ENCODE data around the gene GHRH.

Gene GHRH

DNA sequence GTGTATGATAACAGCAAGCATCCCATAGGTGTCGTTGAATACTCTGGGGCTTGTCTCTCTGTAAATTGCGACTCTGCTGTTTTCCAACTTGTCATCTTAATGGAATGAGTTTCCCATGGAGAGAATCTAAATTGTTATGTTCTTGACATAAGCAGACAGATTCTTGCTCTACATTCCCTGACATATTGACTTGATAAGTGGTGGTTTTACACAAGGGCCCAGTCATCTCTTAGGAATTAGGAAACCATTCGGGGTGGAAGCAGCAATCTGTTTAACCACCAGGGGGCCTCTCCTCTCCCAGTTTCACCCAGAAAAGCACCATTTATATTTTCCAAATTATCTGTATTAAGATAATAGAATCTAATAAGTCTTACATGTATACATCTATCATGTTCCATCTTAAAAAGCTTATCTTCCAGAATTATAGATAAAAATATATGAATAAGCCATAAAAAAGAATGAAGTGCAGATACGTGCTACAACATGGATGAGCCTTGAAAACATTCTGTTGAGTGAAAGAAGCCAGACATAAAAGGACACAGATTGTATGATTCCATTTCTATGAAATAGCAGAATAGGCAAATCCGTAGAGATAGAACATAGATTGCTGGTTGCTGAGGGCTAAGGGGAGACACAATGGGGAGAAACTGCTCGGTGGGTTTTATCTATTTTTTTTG is 59.2 kb downstream of the GHRH start:
- DNase-seq, result peak; percentile 14 to 38

DNA sequence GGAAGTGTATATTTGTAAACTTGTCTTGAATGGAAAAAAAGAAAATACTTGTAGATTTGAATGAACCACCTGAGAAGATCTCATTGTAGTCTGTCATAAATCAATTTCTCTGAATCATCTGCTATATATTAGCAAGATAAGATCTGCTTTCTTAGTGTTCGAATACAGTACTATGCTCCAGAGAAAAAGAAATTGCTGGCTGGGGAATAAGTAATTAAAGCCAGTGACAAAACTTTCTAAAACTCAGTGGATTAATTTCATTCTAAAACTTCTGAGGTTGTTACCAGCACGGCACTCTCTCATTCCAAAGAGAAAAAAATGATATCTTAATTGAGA is 59.8 kb downstream of the GHRH start:
- DNase-seq, result no peak
